Prostate gland (tissue), 2 donors: ENCODE results near the gene ZNF764. TPM values are rescaled to one million over a fixed set of nuclear protein-coding genes. Genes with fewer than 3 reads are reported as not detected.

ENCODE experiments used
- DNase-seq: peaks from one replicate; pipeline ENCODE4 v3.0.0-alpha.2; 2019; ENCODE audit warnings: low spot score
- H3K27ac ChIP-seq, 2 donors: fragments of 200-600 bp; sonication (generic); 2 replicates each; pipeline ENCODE4 v1.5.1; 2017 to 2019
- H3K27me3 ChIP-seq: fragments of 200-600 bp; sonication (generic); replicated peaks from 2 replicates; pipeline ENCODE4 v1.5.1; 2019; ENCODE audit not compliant: insufficient read depth
- H3K36me3 ChIP-seq, 2 donors: fragments of 200-600 bp; sonication (generic); 1 replicate in 1 of 2; 2 replicates in 1 of 2; pipeline versions ENCODE4 v1.5.1 to v1.8.1; 2017 to 2019
- H3K4me1 ChIP-seq: fragments of 200-600 bp; sonication (generic); replicated peaks from 2 replicates; pipeline ENCODE4 v1.5.1; 2019
- H3K4me3 ChIP-seq, 2 donors: fragments of 200-600 bp; sonication (generic); 2 replicates each; pipeline ENCODE4 v1.5.1; 2017 to 2019
- H3K9me3 ChIP-seq: fragments of 200-600 bp; sonication (generic); 2 replicates; pipeline ENCODE4 v1.5.1; 2017
- CTCF ChIP-seq, 4 experiments: fragments of 200-600 bp in 2 of 4; fragments of 450-650 bp in 2 of 4; sonication (generic) in 2 of 4; IDR thresholded peaks; 1 replicate in 3 of 4; 2 replicates in 1 of 4; pipeline ENCODE4 v1.5.1; 2016 to 2019; ENCODE audit warnings: antibody characterized with exemption in 4 of 4, mild to moderate bottlenecking in 2 of 4, moderate library complexity in 2 of 4
- POLR2A ChIP-seq: fragments of 450-650 bp; IDR thresholded peaks from one replicate; pipeline ENCODE4 v1.6.1; 2016; ENCODE audit warnings: antibody characterized with exemption, mild to moderate bottlenecking
- POLR2AphosphoS5 ChIP-seq: sonication (generic); formaldehyde crosslinking; IDR thresholded peaks from one replicate; pipeline ENCODE4 v1.6.1; 2017; ENCODE audit warnings: antibody characterized with exemption
- WGBS: methylation state at CpG from one replicate; pipeline ENCODE4 v1.1.5; 2018; 5-methylcytosine and 5-hydroxymethylcytosine counted together
- intact Hi-C: fragments of 100-400 bp; cut with DNase I; formaldehyde crosslinking; loops from one replicate; pipeline ENCODE4 v1.14.2; 2022
- total RNA-seq, 2 donors: library from RNA; depleted of rRNA; stranded (reverse); fragments of >200 nt; gene quantifications; one replicate each; pipeline ENCODE4 v1.1.0, GENCODE V29; 2016

ZNF764 gene
- total RNA-seq, 2 donors from 2014 or later: 15.7 to 22.5 TPM

- Histone ChIP-seq H3K27ac (peak overlapping the region; percentile 96 to 99), H3K27me3 (no peaks in the 10 kb centered on the region), H3K36me3 (peaks cover 0 to 4% of the 10 kb centered on the region in 2 donors), H3K9me3 (no peaks in the 10 kb centered on the region), H3K4me3 (peak overlapping the region; percentile 77 to 94), H3K4me1 (no peaks in the 10 kb centered on the region)
- WGBS: 7% methylated on average over 14 of the region's 14 CpGs
- intact Hi-C loops: loop anchor here (5.0 kb wide), 1 partner anchor 95 kb away; the partner anchor contains the start of gene DCTPP1
- DNase-seq: peak; percentile 75
- TF ChIP-seq POLR2A (no peak), CTCF (IDR thresholded peaks at IDR 0.05) (no peak), POLR2AphosphoS5 (no peak)
Observed at GRCh38 chr16:30527635-30528178, 30.5 kb downstream of the ZNF764 start.

- peak; percentile 99 for DNase-seq
- Histone ChIP-seq H3K9me3 (no peaks in the 10 kb centered on the region), H3K4me1 (no peaks in the 10 kb centered on the region), H3K27ac (peak overlapping the region; percentile 96 to 99), H3K27me3 (no peaks in the 10 kb centered on the region), H3K36me3 (peaks cover 0 to 4% of the 10 kb centered on the region in 2 donors), H3K4me3 (peak overlapping the region; percentile 77 to 94)
- intact Hi-C loops: loop anchor here (5.0 kb wide), 1 partner anchor 95 kb away; the partner anchor contains the start of gene DCTPP1
- TF ChIP-seq POLR2A (peak; percentile 42), POLR2AphosphoS5 (peak; percentile 94), CTCF (IDR thresholded peaks at IDR 0.05) (peak in 2 of 4 experiments; percentile 41 to 50)
- WGBS: under 1% methylated on average over 36 of the region's 79 CpGs
Observed at GRCh38 chr16:30526823-30527634, 31.1 kb downstream of the ZNF764 start.

- WGBS: 2% methylated on average over 55 of the region's 73 CpGs
- H3K27ac ChIP-seq: peak within 1 kb of the TSS; percentile 96 to 99
- no peaks in the 10 kb centered on the region for H3K4me1 ChIP-seq
- peaks cover 0 to 4% of the 10 kb centered on the region in 2 donors for H3K36me3 ChIP-seq
- peak within 1 kb of the TSS; percentile 77 to 94 for H3K4me3 ChIP-seq
- TF ChIP-seq POLR2A (no peak), CTCF (IDR thresholded peaks at IDR 0.05) (no peak), POLR2AphosphoS5 (no peak)
- H3K27me3 ChIP-seq: no peaks in the 10 kb centered on the region
- intact Hi-C loops: loop anchor here (5.0 kb wide), 1 partner anchor 94 kb away; the partner anchor contains the start of gene DCTPP1
- no peak for DNase-seq
- no peaks in the 10 kb centered on the region for H3K9me3 ChIP-seq
Observed at GRCh38 chr16:30526137-30526822, 31.9 kb downstream of the ZNF764 start, which contains the start of gene ZNF768. ZNF768 (minus strand) TSS chr16:30526566; CDS start chr16:30526413, 153 bp downstream.

GRCh38 chr16:30525844-30526136 lies 32.4 kb downstream of the ZNF764 start:
- intact Hi-C loops: loop anchor here (5.0 kb wide), 1 partner anchor 93 kb away; the partner anchor contains the start of gene DCTPP1
- 46% methylated on average over 4 of the region's 4 CpGs for WGBS
- H3K9me3 ChIP-seq: no peaks in the 10 kb centered on the region
- H3K4me1 ChIP-seq: no peaks in the 10 kb centered on the region
- no peak for DNase-seq
- H3K27ac ChIP-seq: peak overlapping the region; percentile 96 to 99
- H3K27me3 ChIP-seq: no peaks in the 10 kb centered on the region
- H3K36me3 ChIP-seq: peaks cover 0 to 4% of the 10 kb centered on the region in 2 donors
- H3K4me3 ChIP-seq: peak overlapping the region; percentile 77 to 94
- TF ChIP-seq POLR2A (no peak), POLR2AphosphoS5 (no peak), CTCF (IDR thresholded peaks at IDR 0.05) (no peak)
